HG03439 (cell line): ENCODE data around the gene COX10.
A peak's percentile ranks its signal among the peaks of the same experiment; 100 is the strongest.
"Not testable (repeated sequence)": the region's sequence is repeated elsewhere in the genome, so short reads cannot be mapped to it uniquely, and the experiment has no call there.

Experiments
- ATAC-seq: cut with Tn5 transposase; IDR thresholded peaks from one replicate; pipeline ENCODE4 v1.9.1; 2021; ENCODE audit warnings: mild to moderate bottlenecking, moderate library complexity; ENCODE audit not compliant: unreplicated experiment

The COX10 gene

GRCh38 chr17:14118951-14119350, 49.6 kb downstream of the COX10 start:
- ATAC-seq = peak; percentile 78

GRCh38 chr17:14119546-14119945, 50.2 kb downstream of the COX10 start:
- no peak for ATAC-seq

GRCh38 chr17:14121952-14122351, 52.6 kb downstream of the COX10 start:
- no peak for ATAC-seq

GRCh38 chr17:14123619-14124278, 54.4 kb downstream of the COX10 start:
- no peak for ATAC-seq

GRCh38 chr17:14124854-14125253, 55.5 kb downstream of the COX10 start:
- no peak for ATAC-seq

- no peak for ATAC-seq
Observed at GRCh38 chr17:14125518-14126137, 56.3 kb downstream of the COX10 start.

GRCh38 chr17:14133104-14133503, 63.8 kb downstream of the COX10 start:
- ATAC-seq = no peak

- ATAC-seq = no peak
Observed at GRCh38 chr17:14134456-14134855, 65.2 kb downstream of the COX10 start.

- ATAC-seq = no peak
Observed at GRCh38 chr17:14135906-14136590, 66.7 kb downstream of the COX10 start.

GRCh38 chr17:14138649-14139048, 69.3 kb downstream of the COX10 start:
- no peak for ATAC-seq

- no peak for ATAC-seq
Observed at GRCh38 chr17:14143688-14144087, 74.4 kb downstream of the COX10 start.

GRCh38 chr17:14144508-14144907, 75.2 kb downstream of the COX10 start:
- no peak for ATAC-seq

GRCh38 chr17:14149751-14150150, 80.4 kb downstream of the COX10 start:
- no peak for ATAC-seq

GRCh38 chr17:14150619-14151018, 81.3 kb downstream of the COX10 start:
- no peak for ATAC-seq

- ATAC-seq = no peak
Observed at GRCh38 chr17:14152721-14153120, 83.4 kb downstream of the COX10 start.

- no peak for ATAC-seq
Observed at GRCh38 chr17:14153374-14153773, 84.1 kb downstream of the COX10 start.

GRCh38 chr17:14156689-14157088, 87.4 kb downstream of the COX10 start:
- no peak for ATAC-seq

GRCh38 chr17:14157822-14158221, 88.5 kb downstream of the COX10 start:
- no peak for ATAC-seq

GRCh38 chr17:14158707-14159106, 89.4 kb downstream of the COX10 start:
- no peak for ATAC-seq

GRCh38 chr17:14161419-14161818, 92.1 kb downstream of the COX10 start:
- ATAC-seq = no peak

- ATAC-seq = no peak
Observed at GRCh38 chr17:14165616-14166015, 96.3 kb downstream of the COX10 start.

- not testable (repeated sequence) for ATAC-seq
Observed at GRCh38 chr17:14167831-14168230, 98.5 kb downstream of the COX10 start.
